Measurements from ENCODE around the gene IFT74.

DNA sequence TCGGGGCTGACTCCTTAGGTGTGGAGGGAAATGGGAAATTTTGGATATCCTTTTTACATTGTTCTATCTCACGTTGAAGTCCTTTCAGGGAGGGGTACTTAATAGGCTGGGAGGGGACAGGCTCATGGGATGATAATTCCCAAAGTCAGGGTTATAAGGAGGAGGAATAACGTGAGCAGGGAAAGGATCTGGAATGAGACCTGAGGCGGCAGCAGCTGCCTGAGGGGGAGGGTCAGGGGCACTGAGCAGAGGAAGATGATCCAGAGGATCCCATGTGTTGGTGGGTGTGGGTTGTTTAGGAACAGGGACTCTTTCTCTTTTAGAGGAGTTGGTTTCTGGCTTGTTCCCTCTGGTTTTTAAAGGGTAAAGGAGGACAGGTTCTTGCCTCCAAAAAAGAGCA, 18.7 kb downstream of the IFT74 start:
- TF ChIP-seq CTCF (conservative IDR thresholded peaks at IDR 0.05; ENCODE audit: low read length): no peak
- TF ChIP-seq EZH2phosphoT487 (IDR thresholded peaks at IDR 0.05; ENCODE audit: borderline replicate concordance, low read depth, low read length): no peak

Measured in OCI-LY7 (cell line).